HG03520 (cell line): ENCODE results near the gene PRTN3.
"Not testable (repeated sequence)": the region's sequence is repeated elsewhere in the genome, so short reads cannot be mapped to it uniquely, and the experiment has no call there.

ENCODE experiments used
- ATAC-seq: cut with Tn5 transposase; IDR thresholded peaks from one replicate; pipeline ENCODE4 v1.9.1; 2021; ENCODE audit warnings: mild to moderate bottlenecking, moderate library complexity; ENCODE audit not compliant: unreplicated experiment

PRTN3 gene

GRCh38 chr19:814152-815078, 26.4 kb upstream of the PRTN3 start:
- no peak for ATAC-seq

GRCh38 chr19:815079-815774, 25.6 kb upstream of the PRTN3 start:
- ATAC-seq = no peak

- no peak for ATAC-seq
Measured at GRCh38 chr19:815775-816499, 24.9 kb upstream of the PRTN3 start.

GRCh38 chr19:816500-816857, 24.3 kb upstream of the PRTN3 start:
- no peak for ATAC-seq

GRCh38 chr19:820212-820611, 20.6 kb upstream of the PRTN3 start:
- ATAC-seq = not testable (repeated sequence)

- no peak for ATAC-seq
Measured at GRCh38 chr19:821231-821824, 19.5 kb upstream of the PRTN3 start.

GRCh38 chr19:821825-822503, 18.8 kb upstream of the PRTN3 start, which contains the start of gene PLPPR3:
PLPPR3 (minus strand) TSS chr19:821955; CDS start chr19:821559, 396 bp downstream.
- no peak for ATAC-seq

GRCh38 chr19:823565-824121, 17.2 kb upstream of the PRTN3 start:
- no peak for ATAC-seq

- ATAC-seq = no peak
Measured at GRCh38 chr19:824885-825284, 15.9 kb upstream of the PRTN3 start.

- ATAC-seq = no peak
Measured at GRCh38 chr19:825897-826644, 14.7 kb upstream of the PRTN3 start.

- no peak for ATAC-seq
Measured at GRCh38 chr19:827314-827709, 13.5 kb upstream of the PRTN3 start.

- ATAC-seq = no peak
Measured at GRCh38 chr19:827710-828321, 13.0 kb upstream of the PRTN3 start, which contains the start of gene AZU1. AZU1 (plus strand) TSS chr19:827837; CDS start chr19:827847, 10 bp downstream.

- ATAC-seq = no peak
Measured at GRCh38 chr19:829129-829758, 11.6 kb upstream of the PRTN3 start.

- ATAC-seq = no peak
Measured at GRCh38 chr19:831407-832369, 9.1 kb upstream of the PRTN3 start.

- ATAC-seq = no peak
Measured at GRCh38 chr19:834216-834615, 6.6 kb upstream of the PRTN3 start.

- no peak for ATAC-seq
Measured at GRCh38 chr19:835210-835810, 5.5 kb upstream of the PRTN3 start.

- ATAC-seq = not testable (repeated sequence)
Measured at GRCh38 chr19:842802-843179, 2.0 kb downstream of the PRTN3 start.
